Prostate gland (tissue), 2 donors: ENCODE results near the gene SYT14.

Experiments
- CTCF ChIP-seq, 4 experiments: fragments of 200-600 bp in 2 of 4; fragments of 450-650 bp in 2 of 4; sonication (generic) in 2 of 4; IDR thresholded peaks; 1 replicate in 3 of 4; 2 replicates in 1 of 4; pipeline ENCODE4 v1.5.1; 2016 to 2019; ENCODE audit warnings: antibody characterized with exemption in 4 of 4, mild to moderate bottlenecking in 2 of 4, moderate library complexity in 2 of 4
- POLR2A ChIP-seq: fragments of 450-650 bp; IDR thresholded peaks from one replicate; pipeline ENCODE4 v1.6.1; 2016; ENCODE audit warnings: antibody characterized with exemption, mild to moderate bottlenecking
- POLR2AphosphoS5 ChIP-seq: sonication (generic); formaldehyde crosslinking; IDR thresholded peaks from one replicate; pipeline ENCODE4 v1.6.1; 2017; ENCODE audit warnings: antibody characterized with exemption

DNA sequence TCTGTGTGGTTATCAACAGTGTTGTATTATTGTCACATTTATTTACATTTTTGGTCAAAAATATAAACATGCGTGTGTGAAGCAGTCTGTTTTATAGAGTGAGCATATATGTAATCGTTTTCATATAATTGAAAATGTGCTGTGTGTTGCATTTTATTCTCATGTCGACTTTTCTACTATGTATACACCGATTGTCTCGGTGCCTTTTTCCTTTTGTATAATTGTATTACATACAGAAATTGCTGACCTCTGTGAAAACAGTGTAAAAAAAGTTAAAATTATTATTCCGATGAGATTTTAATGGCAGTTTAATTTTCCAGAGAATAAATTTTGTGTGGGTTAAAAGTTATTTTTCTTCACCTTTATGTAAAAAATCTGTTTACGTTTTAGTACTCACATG lies 232.2 kb downstream of the SYT14 start:
- TF ChIP-seq CTCF (IDR thresholded peaks at IDR 0.05) (no peak), POLR2A (no peak), POLR2AphosphoS5 (no peak)
